Stomach (tissue), 4 donors: Measurements from ENCODE around the gene MAP3K14.

Experiments
- POLR2A ChIP-seq, 4 donors: fragments of 450-650 bp; IDR thresholded peaks; one replicate each; pipeline ENCODE4 v1.6.1; 2016; ENCODE audit warnings: antibody characterized with exemption in 4 of 4, control low read depth in 2 of 4, mild to moderate bottlenecking in 1 of 4, moderate library complexity in 1 of 4
- POLR2AphosphoS5 ChIP-seq, 3 donors: sonication (generic); formaldehyde crosslinking; IDR thresholded peaks; one replicate each; pipeline ENCODE4 v1.6.1; 2016; ENCODE audit warnings: antibody characterized with exemption in 3 of 3
- TF ChIP-seq, protein P1 (sequence below), 7 experiments: fragments of 450-650 bp in 4 of 7; fragments of 200-600 bp in 3 of 7; sonication (generic) in 3 of 7; IDR thresholded peaks; one replicate each; pipeline ENCODE4 v1.5.1; 2016 to 2019; ENCODE audit warnings: antibody characterized with exemption in 7 of 7, control low read depth in 2 of 7, mild to moderate bottlenecking in 1 of 7

DNA sequence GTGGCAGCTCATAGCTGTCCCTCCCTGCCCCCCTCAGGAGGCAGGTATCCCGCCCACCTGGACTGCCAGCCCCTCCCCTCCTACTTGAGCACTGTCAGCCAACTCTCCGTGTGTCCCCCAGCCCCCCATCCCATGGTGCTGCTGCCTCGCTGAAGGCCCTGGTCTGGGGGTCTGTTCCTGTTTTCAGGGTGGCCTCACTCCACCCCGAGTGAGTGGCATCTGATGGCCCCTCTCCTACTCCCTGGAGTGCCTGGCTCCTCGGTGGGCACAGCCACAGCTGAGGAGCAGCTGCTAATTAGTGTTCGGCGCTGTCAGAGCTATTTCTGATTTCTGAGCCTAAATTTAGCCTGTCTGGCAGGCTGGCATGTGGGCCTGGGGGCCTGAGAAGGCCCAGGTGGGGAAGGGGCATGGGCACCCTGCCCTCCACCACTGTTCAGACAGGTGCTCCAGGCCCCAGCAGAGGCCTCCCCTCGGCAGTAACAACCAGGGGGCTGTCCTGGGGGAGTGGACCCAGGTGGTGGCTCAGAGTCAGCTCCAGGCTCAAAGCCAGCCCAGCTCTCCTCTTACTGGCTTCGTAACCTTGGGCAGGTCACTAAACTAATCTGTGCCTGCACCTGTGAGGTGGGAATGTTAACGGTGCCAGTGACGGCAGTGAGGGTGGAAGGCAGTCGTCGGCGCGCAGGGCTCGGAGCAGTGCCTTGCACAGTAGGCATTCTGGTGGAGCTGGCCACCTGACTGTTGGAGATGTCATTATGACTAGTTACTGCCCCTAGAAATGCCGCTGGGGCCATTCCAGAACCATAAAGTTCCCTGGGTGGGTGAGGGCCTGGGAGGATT is 88.7 kb downstream of the MAP3K14 start:
- TF ChIP-seq, protein P1, sequence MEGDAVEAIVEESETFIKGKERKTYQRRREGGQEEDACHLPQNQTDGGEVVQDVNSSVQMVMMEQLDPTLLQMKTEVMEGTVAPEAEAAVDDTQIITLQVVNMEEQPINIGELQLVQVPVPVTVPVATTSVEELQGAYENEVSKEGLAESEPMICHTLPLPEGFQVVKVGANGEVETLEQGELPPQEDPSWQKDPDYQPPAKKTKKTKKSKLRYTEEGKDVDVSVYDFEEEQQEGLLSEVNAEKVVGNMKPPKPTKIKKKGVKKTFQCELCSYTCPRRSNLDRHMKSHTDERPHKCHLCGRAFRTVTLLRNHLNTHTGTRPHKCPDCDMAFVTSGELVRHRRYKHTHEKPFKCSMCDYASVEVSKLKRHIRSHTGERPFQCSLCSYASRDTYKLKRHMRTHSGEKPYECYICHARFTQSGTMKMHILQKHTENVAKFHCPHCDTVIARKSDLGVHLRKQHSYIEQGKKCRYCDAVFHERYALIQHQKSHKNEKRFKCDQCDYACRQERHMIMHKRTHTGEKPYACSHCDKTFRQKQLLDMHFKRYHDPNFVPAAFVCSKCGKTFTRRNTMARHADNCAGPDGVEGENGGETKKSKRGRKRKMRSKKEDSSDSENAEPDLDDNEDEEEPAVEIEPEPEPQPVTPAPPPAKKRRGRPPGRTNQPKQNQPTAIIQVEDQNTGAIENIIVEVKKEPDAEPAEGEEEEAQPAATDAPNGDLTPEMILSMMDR (IDR thresholded peaks at IDR 0.05), result no peak
- TF ChIP-seq POLR2AphosphoS5 (IDR thresholded peaks at IDR 0.05) (no peak), POLR2A (IDR thresholded peaks at IDR 0.05) (no peak)
